ENCODE measurements around the gene WDR43. TPM values are rescaled to one million over a fixed set of nuclear protein-coding genes. Genes with fewer than 3 reads are reported as not detected.

WDR43 gene
- total RNA-seq, 2 experiments from 2014 or later: 76.5 to 78.7 TPM

Other genes with a start within 250 kb of the WDR43 start
- 100 to 1,000 TPM; 235 to 239 TPM for gene PPP1CB, start 142.8 kb upstream of the WDR43 start, total RNA-seq
- 1 to 10 TPM; 1.8 to 2.0 TPM for gene SPDYA, start 83.8 kb upstream of the WDR43 start, total RNA-seq
- 10 to 100 TPM; 13.6 to 15.5 TPM for gene TRMT61B, start 24.4 kb upstream of the WDR43 start, total RNA-seq
- 1 to 10 TPM; 1.2 to 2.0 TPM for gene TOGARAM2, start 86.6 kb downstream of the WDR43 start, total RNA-seq
- gene PCARE, start 179.9 kb downstream of the WDR43 start, total RNA-seq: not detected
- 10 to 100 TPM; 25.1 to 26.6 TPM for gene CLIP4, start 220.7 kb downstream of the WDR43 start, total RNA-seq

Data from activated naive CD4-positive, alpha-beta T cell treated with anti-CD3 and anti-CD28 coated beads for 36 hours (primary cell).